Endothelial cell of umbilical vein (primary cell): ENCODE results near the gene CCL7. TPM values are rescaled to one million over a fixed set of nuclear protein-coding genes. Genes with fewer than 3 reads are reported as not detected.

Source experiments
- Bru-seq: library from RNA; stranded (reverse); fragments of 400-500 nt; gene quantifications from one replicate; lab custom pipeline; 2021; lab: Mats Ljungman, UMichigan
- BruChase-seq, 2 experiments: library from RNA; stranded (reverse); fragments of 400-500 nt; gene quantifications; one replicate each; lab custom pipeline; 2021; lab: Mats Ljungman, UMichigan
- BruUV-seq: library from RNA; stranded (reverse); fragments of 400-500 nt; replicated peaks from 2 replicates; lab custom pipeline; 2021; lab: Mats Ljungman, UMichigan
- CTCF ChIA-PET: fragments of 300-600, 350-600 bp; sonication (Branson Sonifier 250); formaldehyde crosslinking; loops from one replicate; lab custom pipeline; 2021; ENCODE audit warnings: antibody characterized with exemption, inconsistent platforms; lab: Charles Lee
- POLR2A ChIA-PET: fragments of 300-600, 350-600 bp; sonication (Branson Sonifier 250); formaldehyde crosslinking; loops from one replicate; lab custom pipeline; 2021; ENCODE audit warnings: antibody characterized with exemption, inconsistent platforms; lab: Charles Lee
- DNase-seq: peaks from one replicate; pipeline ENCODE4 v3.0.0-alpha.2; 2011; ENCODE audit warnings: low read depth, low spot score
- FAIRE-seq: peaks from 2 replicates; lab custom pipeline; 2011; peaks lifted over from hg19 to GRCh38; lab: Jason Lieb, UNC
- H2AFZ ChIP-seq: 2 replicates; pipeline ENCODE4 v1.6.0; 2012; ENCODE audit warnings: low read depth, low read length, control low read depth, inconsistent platforms
- H3K27ac ChIP-seq: 2 replicates; pipeline ENCODE4 v1.5.1; 2011; ENCODE audit warnings: low read depth, mild to moderate bottlenecking, control low read depth, low read length, moderate library complexity; ENCODE audit not compliant: insufficient read depth
- H3K27me3 ChIP-seq, 2 experiments: 2 replicates each; pipeline versions ENCODE4 v1.6.0 to v1.6.1; 2011; ENCODE audit warnings: low read length in 2 of 2, mixed read lengths in 1 of 2; ENCODE audit not compliant: control insufficient read depth in 2 of 2, insufficient read depth in 2 of 2
- H3K36me3 ChIP-seq, 2 experiments: 2 replicates in 1 of 2; 3 replicates in 1 of 2; pipeline ENCODE4 v1.5.1; 2011; ENCODE audit warnings: low read length in 2 of 2, mild to moderate bottlenecking in 1 of 2, moderate library complexity in 1 of 2; ENCODE audit not compliant: control insufficient read depth in 2 of 2, insufficient read depth in 2 of 2; ENCODE audit errors: extremely low read depth in 1 of 2
- H3K4me1 ChIP-seq: 3 replicates; pipeline ENCODE4 v1.5.1; 2011; ENCODE audit warnings: mild to moderate bottlenecking, low read length; ENCODE audit not compliant: control insufficient read depth, insufficient read depth; ENCODE audit errors: extremely low read depth
- H3K4me2 ChIP-seq: 2 replicates; pipeline ENCODE4 v1.6.1; 2011; ENCODE audit warnings: low read length, control low read depth, mixed read lengths; ENCODE audit not compliant: insufficient read depth
- H3K4me3 ChIP-seq, 3 experiments: fragments of 200-600 bp in 1 of 3; sonication (generic), shearing (Covaris generic) in 1 of 3; replicated peaks in 1 of 3; 2 replicates each; pipeline ENCODE4 v1.5.1; 2011 to 2016; ENCODE audit warnings: control low read depth in 3 of 3, low read length in 3 of 3, mild to moderate bottlenecking in 2 of 3, inconsistent platforms in 1 of 3, low read depth in 1 of 3, moderate library complexity in 1 of 3; ENCODE audit not compliant: insufficient read depth in 1 of 3
- H3K79me2 ChIP-seq: 2 replicates; pipeline ENCODE4 v1.6.0; 2012; ENCODE audit warnings: low read length, inconsistent platforms; ENCODE audit not compliant: control insufficient read depth, insufficient read depth
- H3K9ac ChIP-seq: replicated peaks from 2 replicates; pipeline ENCODE3; 2011; ENCODE audit warnings: low read length, control low read depth; ENCODE audit not compliant: insufficient read depth; ENCODE audit errors: extremely low read depth
- H3K9me1 ChIP-seq: replicated peaks from 3 replicates; pipeline ENCODE4 v1.6.0; 2011; ENCODE audit warnings: mild to moderate bottlenecking, low read length; ENCODE audit not compliant: control insufficient read depth, insufficient read depth; ENCODE audit errors: extremely low read depth
- H3K9me3 ChIP-seq: replicated peaks from 2 replicates; pipeline ENCODE4 v1.5.1; 2012; ENCODE audit warnings: low read length, inconsistent platforms; ENCODE audit not compliant: control insufficient read depth, insufficient read depth
- H4K20me1 ChIP-seq: replicated peaks from 2 replicates; pipeline ENCODE3; 2011; ENCODE audit warnings: mild to moderate bottlenecking, low read length; ENCODE audit not compliant: control insufficient read depth, insufficient read depth; ENCODE audit errors: extremely low read depth
- FOS ChIP-seq: IDR thresholded peaks from 2 replicates; pipeline ENCODE4 v1.6.1; 2011; ENCODE audit warnings: mild to moderate bottlenecking, low read length, moderate library complexity, borderline replicate concordance; ENCODE audit not compliant: insufficient read depth
- JUN ChIP-seq: IDR thresholded peaks from 2 replicates; pipeline ENCODE4 v1.6.1; 2011; ENCODE audit warnings: borderline replicate concordance, low read depth; ENCODE audit not compliant: insufficient read length, insufficient read depth
- POLR2A ChIP-seq: IDR thresholded peaks from 2 replicates; pipeline ENCODE4 v1.6.1; 2012; ENCODE audit warnings: low read depth, mild to moderate bottlenecking, control low read depth, low read length
- dilution Hi-C: fragments of 300-500 bp; cut with MboI; formaldehyde crosslinking; loops from one replicate; pipeline ENCODE4 v1.15.0; 2019; ENCODE audit warnings: low sequenced_read_pairs; ENCODE audit not compliant: extremely low pct_ligation_motif_present
- intact Hi-C: fragments of 100-400 bp; cut with micrococcal nuclease; formaldehyde crosslinking; loops from one replicate; pipeline ENCODE4 v1.10.0; 2022
- long read RNA-seq: library from polyadenylated mRNA; stranded (forward); transcript quantifications from one replicate; pipeline ENCODE4 v2.0.0, GENCODE V29; 2021
- polyA minus RNA-seq, 3 experiments: library from RNA; depleted of rRNA, polyadenylated mRNA; stranded (reverse); fragments of >200 nt; gene quantifications; 1 replicate in 1 of 3; 2 replicates in 2 of 3; pipeline ENCODE4 v1.2.3, GENCODE V29; 2011
- polyA plus RNA-seq, 4 experiments: library from polyadenylated mRNA; depleted of rRNA in 3 of 4; stranded (reverse) in 3 of 4; unstranded in 1 of 4; fragments of >200 nt; gene quantifications; 2 replicates each; pipeline versions ENCODE4 v1.2.1 to v1.2.3, GENCODE V29; 2011 to 2012; ENCODE audit warnings: missing spikeins in 1 of 4
- total RNA-seq: library from RNA; stranded (reverse); gene quantifications from 2 replicates; pipeline ENCODE4 v1.2.3, GENCODE V29; 2021
- TF ChIP-seq, protein P1 (sequence below), 2 donors: IDR thresholded peaks; 1 replicate in 1 of 2; 2 replicates in 1 of 2; pipeline ENCODE4 v1.5.1; 2011; ENCODE audit warnings: low read length in 2 of 2, mild to moderate bottlenecking in 2 of 2, moderate library complexity in 2 of 2, control low read depth in 1 of 2, inconsistent platforms in 1 of 2, low read depth in 1 of 2; ENCODE audit not compliant: insufficient read depth in 1 of 2; ENCODE audit errors: extremely low read depth in 1 of 2

The CCL7 gene
- total RNA-seq (not detected in 2 replicates), polyA plus RNA-seq (0.25 and 0.76 TPM in 2 replicates), polyA minus RNA-seq (0.59 TPM in 1 of 2 replicates, not detected in the other), Bru-seq, nascent RNA (not detected), BruChase-seq, experiment 1, labeled RNA remaining after a 6-hour chase (percentile 24 among the genes with signal in this experiment), BruChase-seq, experiment 2, labeled RNA remaining after a 2-hour chase (percentile 18 among the genes with signal in this experiment)
- polyA plus RNA-seq (2011; cell fraction: cytosol; rRNA removed) = 0.86 and 0.88 TPM in 2 replicates
- polyA plus RNA-seq (2011; cell fraction: nucleus; rRNA removed) = not detected in 2 replicates
- polyA plus RNA-seq (2012) = 0.86 and 1.3 TPM in 2 replicates
- not detected for polyA minus RNA-seq (2011; cell fraction: cytosol; rRNA and poly(A)+ RNA removed)
- polyA minus RNA-seq (2011; cell fraction: nucleus; rRNA and poly(A)+ RNA removed) = not detected in 2 replicates
- long read RNA-seq, partial matches to known transcripts = 0 of 3 reads
- long read RNA-seq, other reads (novel, unspliced or antisense) = 0 of 3 reads

DNA sequence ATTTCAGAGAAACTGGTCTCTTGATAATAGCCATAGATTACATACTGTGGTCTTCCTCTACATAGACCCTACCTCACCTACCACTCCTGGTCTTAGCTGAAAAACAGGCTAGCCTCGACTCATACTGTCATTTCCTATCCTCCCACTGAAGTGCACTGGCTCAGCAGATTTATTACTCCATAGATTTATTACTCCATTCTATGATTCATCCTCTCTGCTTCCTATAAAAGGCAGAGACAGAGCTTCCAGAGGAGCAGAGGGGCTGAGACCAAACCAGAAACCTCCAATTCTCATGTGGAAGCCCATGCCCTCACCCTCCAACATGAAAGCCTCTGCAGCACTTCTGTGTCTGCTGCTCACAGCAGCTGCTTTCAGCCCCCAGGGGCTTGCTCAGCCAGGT lies at the start of gene CCL7:
Gene CCL7, plus strand, starts transcription at position 253 of the 400 bp plus-strand sequence. Its CDS starts 70 bp downstream, at position 323.
- no peaks in the 10 kb centered on the region for H3K36me3 ChIP-seq
- no peaks in the 10 kb centered on the region for H3K9me1 ChIP-seq
- H3K4me2 ChIP-seq = peak within 1 kb of the TSS; percentile 8
- DNase-seq = peak; percentile 79
- no peak for FAIRE-seq
- peaks cover 7% of the 10 kb centered on the region for H3K4me1 ChIP-seq
- peak; percentile 34 for TF ChIP-seq JUN
- TF ChIP-seq POLR2A = no peak
- TF ChIP-seq FOS = peak; percentile 69
- TF ChIP-seq, protein P1, sequence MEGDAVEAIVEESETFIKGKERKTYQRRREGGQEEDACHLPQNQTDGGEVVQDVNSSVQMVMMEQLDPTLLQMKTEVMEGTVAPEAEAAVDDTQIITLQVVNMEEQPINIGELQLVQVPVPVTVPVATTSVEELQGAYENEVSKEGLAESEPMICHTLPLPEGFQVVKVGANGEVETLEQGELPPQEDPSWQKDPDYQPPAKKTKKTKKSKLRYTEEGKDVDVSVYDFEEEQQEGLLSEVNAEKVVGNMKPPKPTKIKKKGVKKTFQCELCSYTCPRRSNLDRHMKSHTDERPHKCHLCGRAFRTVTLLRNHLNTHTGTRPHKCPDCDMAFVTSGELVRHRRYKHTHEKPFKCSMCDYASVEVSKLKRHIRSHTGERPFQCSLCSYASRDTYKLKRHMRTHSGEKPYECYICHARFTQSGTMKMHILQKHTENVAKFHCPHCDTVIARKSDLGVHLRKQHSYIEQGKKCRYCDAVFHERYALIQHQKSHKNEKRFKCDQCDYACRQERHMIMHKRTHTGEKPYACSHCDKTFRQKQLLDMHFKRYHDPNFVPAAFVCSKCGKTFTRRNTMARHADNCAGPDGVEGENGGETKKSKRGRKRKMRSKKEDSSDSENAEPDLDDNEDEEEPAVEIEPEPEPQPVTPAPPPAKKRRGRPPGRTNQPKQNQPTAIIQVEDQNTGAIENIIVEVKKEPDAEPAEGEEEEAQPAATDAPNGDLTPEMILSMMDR (IDR thresholded peaks at IDR 0.05; ENCODE audit: extremely low read depth in 1 of 2, insufficient read depth in 1 of 2, low read depth in 1 of 2, low read length in 2 of 2) = no peak
- intact Hi-C loops = no loop called here
- H3K27me3 ChIP-seq = peaks cover 0 to 7% of the 10 kb centered on the region in 2 experiments
- POLR2A ChIA-PET = no interaction called here
- H3K79me2 ChIP-seq = no peaks in the 10 kb centered on the region
- H3K9ac ChIP-seq = no peak within 1 kb of the TSS
- H3K27ac ChIP-seq = no peak within 1 kb of the TSS
- dilution Hi-C loops = no loop called here
- CTCF ChIA-PET = interaction anchor here (0.9 to 2.4 kb wide), 9 partner anchors 10 to 92 kb away, joined by 3 to 17 read pairs (median 3); no protein-coding TSS in a partner anchor
- H4K20me1 ChIP-seq = no peaks in the 10 kb centered on the region
- no peak within 1 kb of the TSS for H2AFZ ChIP-seq
- no TSS peak for BruUV-seq
- H3K4me3 ChIP-seq = no peak within 1 kb of the TSS
- H3K9me3 ChIP-seq = no peaks in the 10 kb centered on the region
